Measurements from ENCODE around the gene CFAP97D1.

Gene CFAP97D1

DNA sequence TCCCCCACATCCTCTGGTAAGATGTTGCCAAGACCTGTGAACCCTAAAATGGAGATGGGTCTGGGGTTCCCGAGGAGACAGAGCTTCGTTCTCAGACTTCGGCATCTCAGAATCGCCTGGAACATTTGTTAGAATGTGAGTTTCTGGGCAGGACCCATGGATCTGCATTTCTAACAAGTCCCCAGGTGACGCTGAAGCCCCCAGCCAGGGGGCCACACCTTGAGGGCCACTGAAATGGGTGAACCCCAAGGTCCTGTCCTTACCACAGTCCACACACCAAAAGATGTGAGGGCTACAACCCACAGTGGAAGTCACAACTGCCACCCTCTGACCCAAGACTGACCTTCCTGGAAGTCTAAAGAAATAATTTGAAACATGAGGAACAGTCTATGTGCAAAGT is 38.7 kb downstream of the CFAP97D1 start:
- no peaks in the 10 kb centered on the region for H3K4me1 ChIP-seq (ENCODE audit: control extremely low read depth in 1 of 4, control insufficient read depth in 4 of 4, insufficient read depth in 4 of 4, low read length in 3 of 4)
- no peak overlapping the region for H3K27ac ChIP-seq (ENCODE audit: insufficient read depth in 1 of 2, low read depth in 1 of 2, low read length in 2 of 2, poor library complexity in 1 of 2, severe bottlenecking in 2 of 2)
- no peak overlapping the region for H3K4me3 ChIP-seq (ENCODE audit: control insufficient read depth in 1 of 7, extremely low read depth in 1 of 7, insufficient read depth in 4 of 7, low read depth in 2 of 7, low read length in 6 of 7)
- H3K36me3 ChIP-seq (ENCODE audit: control insufficient read depth in 4 of 4, insufficient read depth in 4 of 4, low read length in 3 of 4): peaks cover 0 to 18% (median 4%) of the 10 kb centered on the region in 4 experiments
- H3K27me3 ChIP-seq (replicated peaks in 2 of 5; ENCODE audit: control insufficient read depth in 4 of 5, insufficient read depth in 5 of 5, low read length in 4 of 5): no peaks in the 10 kb centered on the region
- no peaks in the 10 kb centered on the region for H3K9me3 ChIP-seq (ENCODE audit: control extremely low read depth in 1 of 5, control insufficient read depth in 4 of 5, insufficient read depth in 2 of 5, low read depth in 1 of 5, low read length in 4 of 5)
- CTCF ChIA-PET: interaction anchor here (0.9 to 1.0 kb wide), 2 partner anchors 22 to 27 kb away, joined by 3 to 7 read pairs; no protein-coding TSS in a partner anchor
- WGBS (ENCODE audit: insufficient coverage): 100% methylated on average over 4 of the region's 5 CpGs
- no peak for DNase-seq
- POLR2A ChIA-PET: no interaction called here

- POLR2A ChIA-PET: no interaction called here
- Histone ChIP-seq H3K27ac (ENCODE audit: insufficient read depth in 1 of 2, low read depth in 1 of 2, low read length in 2 of 2, poor library complexity in 1 of 2, severe bottlenecking in 2 of 2) (no peak overlapping the region), H3K27me3 (replicated peaks in 2 of 5; ENCODE audit: control insufficient read depth in 4 of 5, insufficient read depth in 5 of 5, low read length in 4 of 5) (no peaks in the 10 kb centered on the region), H3K9me3 (ENCODE audit: control extremely low read depth in 1 of 5, control insufficient read depth in 4 of 5, insufficient read depth in 2 of 5, low read depth in 1 of 5, low read length in 4 of 5) (no peaks in the 10 kb centered on the region), H3K36me3 (ENCODE audit: control insufficient read depth in 4 of 4, insufficient read depth in 4 of 4, low read length in 3 of 4) (peaks cover 0 to 28% (median 5%) of the 10 kb centered on the region in 4 experiments), H3K4me3 (ENCODE audit: control insufficient read depth in 1 of 7, extremely low read depth in 1 of 7, insufficient read depth in 4 of 7, low read depth in 2 of 7, low read length in 6 of 7) (no peak overlapping the region), H3K4me1 (ENCODE audit: control extremely low read depth in 1 of 4, control insufficient read depth in 4 of 4, insufficient read depth in 4 of 4, low read length in 3 of 4) (no peaks in the 10 kb centered on the region)
- 98% methylated on average over 14 of the region's 14 CpGs for WGBS (ENCODE audit: insufficient coverage)
- DNase-seq: no peak
- CTCF ChIA-PET: no interaction called here
Observed at GRCh38 chr17:43820759-43821158, 40.5 kb downstream of the CFAP97D1 start.

DNA sequence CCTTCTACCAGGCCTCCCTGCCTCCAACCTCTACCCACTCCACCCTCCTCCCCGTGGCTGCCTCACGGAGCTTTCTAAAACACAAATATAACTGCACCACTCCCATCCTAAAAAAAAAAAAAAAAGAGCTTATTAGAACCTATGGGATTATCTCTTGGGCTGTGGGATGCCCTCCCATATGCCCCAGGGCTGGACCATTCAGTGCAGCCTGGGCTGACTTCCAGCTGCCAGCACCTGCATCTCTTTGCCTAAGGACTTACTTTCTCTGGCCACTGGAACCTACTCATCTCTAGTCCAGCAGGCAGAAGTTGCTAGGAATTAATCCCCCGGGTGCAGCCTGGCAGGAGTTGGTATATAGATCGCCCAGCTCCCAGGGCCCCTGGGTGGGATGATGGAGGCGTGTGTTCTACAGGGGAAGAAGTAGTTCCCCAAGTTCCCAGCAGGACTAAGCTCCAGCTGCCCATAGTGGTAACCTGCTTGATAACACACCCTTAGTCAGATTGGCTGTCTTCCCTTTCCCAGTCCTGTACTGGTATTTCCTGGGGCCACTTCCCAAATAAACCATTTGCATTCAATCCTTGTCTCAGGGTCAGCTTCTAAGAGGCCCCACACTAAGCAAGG is 42.4 kb downstream of the CFAP97D1 start:
- no peak overlapping the region for H3K27ac ChIP-seq (ENCODE audit: insufficient read depth in 1 of 2, low read depth in 1 of 2, low read length in 2 of 2, poor library complexity in 1 of 2, severe bottlenecking in 2 of 2)
- H3K4me1 ChIP-seq (ENCODE audit: control extremely low read depth in 1 of 4, control insufficient read depth in 4 of 4, insufficient read depth in 4 of 4, low read length in 3 of 4): no peaks in the 10 kb centered on the region
- POLR2A ChIA-PET: interaction anchor here (0.9 kb wide), 1 partner anchor 13 kb away, joined by 3 read pairs; no protein-coding TSS in a partner anchor
- H3K9me3 ChIP-seq (ENCODE audit: control extremely low read depth in 1 of 5, control insufficient read depth in 4 of 5, insufficient read depth in 2 of 5, low read depth in 1 of 5, low read length in 4 of 5): no peaks in the 10 kb centered on the region
- H3K27me3 ChIP-seq (replicated peaks in 2 of 5; ENCODE audit: control insufficient read depth in 4 of 5, insufficient read depth in 5 of 5, low read length in 4 of 5): no peaks in the 10 kb centered on the region
- H3K4me3 ChIP-seq (ENCODE audit: control insufficient read depth in 1 of 7, extremely low read depth in 1 of 7, insufficient read depth in 4 of 7, low read depth in 2 of 7, low read length in 6 of 7): no peak overlapping the region
- H3K36me3 ChIP-seq (ENCODE audit: control insufficient read depth in 4 of 4, insufficient read depth in 4 of 4, low read length in 3 of 4): peaks cover 0 to 34% (median 7%) of the 10 kb centered on the region in 4 experiments
- 93% methylated on average over 3 of the region's 5 CpGs for WGBS (ENCODE audit: insufficient coverage)
- DNase-seq: no peak
- CTCF ChIA-PET: interaction anchor here (1.0 kb wide), 1 partner anchor 9 kb away, joined by 4 read pairs; no protein-coding TSS in a partner anchor

- H3K4me3 ChIP-seq (ENCODE audit: control insufficient read depth in 1 of 7, extremely low read depth in 1 of 7, insufficient read depth in 4 of 7, low read depth in 2 of 7, low read length in 6 of 7): no peak overlapping the region
- H3K27me3 ChIP-seq (replicated peaks in 2 of 5; ENCODE audit: control insufficient read depth in 4 of 5, insufficient read depth in 5 of 5, low read length in 4 of 5): no peaks in the 10 kb centered on the region
- POLR2A ChIA-PET: no interaction called here
- DNase-seq: no peak
- peaks cover 0 to 34% (median 7%) of the 10 kb centered on the region in 4 experiments for H3K36me3 ChIP-seq (ENCODE audit: control insufficient read depth in 4 of 4, insufficient read depth in 4 of 4, low read length in 3 of 4)
- no peak overlapping the region for H3K27ac ChIP-seq (ENCODE audit: insufficient read depth in 1 of 2, low read depth in 1 of 2, low read length in 2 of 2, poor library complexity in 1 of 2, severe bottlenecking in 2 of 2)
- CTCF ChIA-PET: interaction anchor here (1.0 kb wide), 1 partner anchor 8 kb away, joined by 4 read pairs; no protein-coding TSS in a partner anchor
- 100% methylated on average over 6 of the region's 10 CpGs for WGBS (ENCODE audit: insufficient coverage)
- H3K4me1 ChIP-seq (ENCODE audit: control extremely low read depth in 1 of 4, control insufficient read depth in 4 of 4, insufficient read depth in 4 of 4, low read length in 3 of 4): no peaks in the 10 kb centered on the region
- H3K9me3 ChIP-seq (ENCODE audit: control extremely low read depth in 1 of 5, control insufficient read depth in 4 of 5, insufficient read depth in 2 of 5, low read depth in 1 of 5, low read length in 4 of 5): no peaks in the 10 kb centered on the region
Observed at GRCh38 chr17:43823350-43824084, 43.3 kb downstream of the CFAP97D1 start.

- no peaks in the 10 kb centered on the region for H3K9me3 ChIP-seq (ENCODE audit: control extremely low read depth in 1 of 5, control insufficient read depth in 4 of 5, insufficient read depth in 2 of 5, low read depth in 1 of 5, low read length in 4 of 5)
- peaks cover 2 to 36% (median 10%) of the 10 kb centered on the region in 4 experiments for H3K36me3 ChIP-seq (ENCODE audit: control insufficient read depth in 4 of 4, insufficient read depth in 4 of 4, low read length in 3 of 4)
- no peak overlapping the region for H3K4me3 ChIP-seq (ENCODE audit: control insufficient read depth in 1 of 7, extremely low read depth in 1 of 7, insufficient read depth in 4 of 7, low read depth in 2 of 7, low read length in 6 of 7)
- H3K4me1 ChIP-seq (ENCODE audit: control extremely low read depth in 1 of 4, control insufficient read depth in 4 of 4, insufficient read depth in 4 of 4, low read length in 3 of 4): no peaks in the 10 kb centered on the region
- WGBS (ENCODE audit: insufficient coverage): 96% methylated on average over 11 of the region's 12 CpGs
- POLR2A ChIA-PET: no interaction called here
- no peaks in the 10 kb centered on the region for H3K27me3 ChIP-seq (replicated peaks in 2 of 5; ENCODE audit: control insufficient read depth in 4 of 5, insufficient read depth in 5 of 5, low read length in 4 of 5)
- no peak for DNase-seq
- H3K27ac ChIP-seq (ENCODE audit: insufficient read depth in 1 of 2, low read depth in 1 of 2, low read length in 2 of 2, poor library complexity in 1 of 2, severe bottlenecking in 2 of 2): no peak overlapping the region
- CTCF ChIA-PET: interaction anchor here (1.3 to 1.9 kb wide), 3 partner anchors 8 to 81 kb away, joined by 4 read pairs; no protein-coding TSS in a partner anchor
Observed at GRCh38 chr17:43825567-43825966, 45.3 kb downstream of the CFAP97D1 start.

- POLR2A ChIA-PET: no interaction called here
- H3K27me3 ChIP-seq (replicated peaks in 2 of 5; ENCODE audit: control insufficient read depth in 4 of 5, insufficient read depth in 5 of 5, low read length in 4 of 5): no peaks in the 10 kb centered on the region
- WGBS (ENCODE audit: insufficient coverage): 90% methylated on average over 6 of the region's 7 CpGs
Observed at GRCh38 chr17:43826206-43826605, 46.0 kb downstream of the CFAP97D1 start.

GRCh38 chr17:43827596-43827995 is 47.4 kb downstream of the CFAP97D1 start:
- no peak overlapping the region for H3K4me3 ChIP-seq (ENCODE audit: control insufficient read depth in 1 of 7, extremely low read depth in 1 of 7, insufficient read depth in 4 of 7, low read depth in 2 of 7, low read length in 6 of 7)
- peaks cover 0 to 14% (median 6%) of the 10 kb centered on the region in 4 experiments for H3K4me1 ChIP-seq (ENCODE audit: control extremely low read depth in 1 of 4, control insufficient read depth in 4 of 4, insufficient read depth in 4 of 4, low read length in 3 of 4)
- no peaks in the 10 kb centered on the region for H3K9me3 ChIP-seq (ENCODE audit: control extremely low read depth in 1 of 5, control insufficient read depth in 4 of 5, insufficient read depth in 2 of 5, low read depth in 1 of 5, low read length in 4 of 5)
- peaks cover 2 to 38% (median 11%) of the 10 kb centered on the region in 4 experiments for H3K36me3 ChIP-seq (ENCODE audit: control insufficient read depth in 4 of 4, insufficient read depth in 4 of 4, low read length in 3 of 4)
- no peak for DNase-seq
- WGBS (ENCODE audit: insufficient coverage): 96% methylated on average over 9 of the region's 9 CpGs
- no peaks in the 10 kb centered on the region for H3K27me3 ChIP-seq (replicated peaks in 2 of 5; ENCODE audit: control insufficient read depth in 4 of 5, insufficient read depth in 5 of 5, low read length in 4 of 5)
- ChIA-PET POLR2A (no interaction called here), CTCF (no interaction called here)
- H3K27ac ChIP-seq (ENCODE audit: insufficient read depth in 1 of 2, low read depth in 1 of 2, low read length in 2 of 2, poor library complexity in 1 of 2, severe bottlenecking in 2 of 2): no peak overlapping the region

More at GRCh38 chr17:43826206-43826605, 46.0 kb downstream of the CFAP97D1 start:
- Histone ChIP-seq H3K36me3 (ENCODE audit: control insufficient read depth in 4 of 4, insufficient read depth in 4 of 4, low read length in 3 of 4) (peaks cover 2 to 40% (median 11%) of the 10 kb centered on the region in 4 experiments), H3K4me3 (ENCODE audit: control insufficient read depth in 1 of 7, extremely low read depth in 1 of 7, insufficient read depth in 4 of 7, low read depth in 2 of 7, low read length in 6 of 7) (no peak overlapping the region), H3K27ac (ENCODE audit: insufficient read depth in 1 of 2, low read depth in 1 of 2, low read length in 2 of 2, poor library complexity in 1 of 2, severe bottlenecking in 2 of 2) (no peak overlapping the region), H3K4me1 (ENCODE audit: control extremely low read depth in 1 of 4, control insufficient read depth in 4 of 4, insufficient read depth in 4 of 4, low read length in 3 of 4) (peaks cover 0 to under 1% (median 0%) of the 10 kb centered on the region in 4 experiments), H3K9me3 (ENCODE audit: control extremely low read depth in 1 of 5, control insufficient read depth in 4 of 5, insufficient read depth in 2 of 5, low read depth in 1 of 5, low read length in 4 of 5) (no peaks in the 10 kb centered on the region)
- DNase-seq: no peak
- CTCF ChIA-PET: interaction anchor here (1.3 to 1.9 kb wide), 3 partner anchors 8 to 82 kb away, joined by 4 read pairs; no protein-coding TSS in a partner anchor

Data from common myeloid progenitor, CD34-positive (primary cell).